HTERT RPE-1 (cell line): Measurements from ENCODE around the gene KTI12.
"Not testable (repeated sequence)": the region's sequence is repeated elsewhere in the genome, so short reads cannot be mapped to it uniquely, and the experiment has no call there.

ENCODE experiments used
- in situ Hi-C: fragments of 300-500 bp; cut with MboI; formaldehyde crosslinking; loops from 4 replicates; pipeline ENCODE4 v1.14.3; 2020; ENCODE audit warnings: low sequenced_read_pairs

KTI12 gene

GRCh38 chr1:52041551-52042185 lies 8.1 kb upstream of the KTI12 start:
- in situ Hi-C loops, result no loop called here

- in situ Hi-C loops, result no loop called here
Measured at GRCh38 chr1:52037909-52038308, 4.3 kb upstream of the KTI12 start.

DNA sequence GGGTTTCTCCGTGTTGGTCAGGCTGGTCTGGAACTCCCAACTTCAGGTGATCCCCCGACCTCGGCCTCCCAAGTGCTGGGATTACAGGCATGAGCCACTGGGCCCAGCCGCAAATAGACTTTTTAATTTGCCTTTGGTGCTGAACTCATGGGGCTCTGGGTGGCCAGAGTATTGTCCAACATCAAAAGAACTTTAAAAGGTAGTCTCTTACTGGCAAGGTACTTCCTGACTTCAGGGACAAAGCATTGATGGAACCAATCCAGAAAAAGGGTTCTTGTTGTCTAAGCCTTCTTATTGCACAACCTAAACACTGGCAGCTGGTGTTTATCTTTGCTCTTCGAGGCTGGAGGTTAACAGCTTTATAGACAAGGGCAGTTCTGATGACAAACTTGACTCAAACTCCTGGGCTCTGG lies 3.8 kb upstream of the KTI12 start:
- in situ Hi-C loops, result no loop called here

DNA sequence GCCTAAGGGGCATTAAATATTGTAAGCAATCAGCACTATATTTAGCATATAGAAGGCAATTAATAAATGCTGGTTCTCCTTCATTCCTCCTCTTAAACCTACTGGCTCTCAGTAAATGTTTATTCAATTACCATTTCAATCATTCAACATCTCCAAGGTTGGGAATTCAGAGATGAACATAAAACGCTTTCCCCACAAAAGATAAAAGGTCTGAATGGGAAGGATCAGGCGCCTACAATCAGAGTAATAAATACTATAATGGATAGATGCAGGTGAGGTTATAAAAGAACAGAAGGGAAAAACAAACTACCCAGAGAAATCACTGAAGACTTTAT lies 407 bp upstream of the KTI12 start:
- in situ Hi-C loops, result no loop called here

GRCh38 chr1:52032785-52033131 lies 852 bp downstream of the KTI12 start:
- in situ Hi-C loops, result no loop called here

DNA sequence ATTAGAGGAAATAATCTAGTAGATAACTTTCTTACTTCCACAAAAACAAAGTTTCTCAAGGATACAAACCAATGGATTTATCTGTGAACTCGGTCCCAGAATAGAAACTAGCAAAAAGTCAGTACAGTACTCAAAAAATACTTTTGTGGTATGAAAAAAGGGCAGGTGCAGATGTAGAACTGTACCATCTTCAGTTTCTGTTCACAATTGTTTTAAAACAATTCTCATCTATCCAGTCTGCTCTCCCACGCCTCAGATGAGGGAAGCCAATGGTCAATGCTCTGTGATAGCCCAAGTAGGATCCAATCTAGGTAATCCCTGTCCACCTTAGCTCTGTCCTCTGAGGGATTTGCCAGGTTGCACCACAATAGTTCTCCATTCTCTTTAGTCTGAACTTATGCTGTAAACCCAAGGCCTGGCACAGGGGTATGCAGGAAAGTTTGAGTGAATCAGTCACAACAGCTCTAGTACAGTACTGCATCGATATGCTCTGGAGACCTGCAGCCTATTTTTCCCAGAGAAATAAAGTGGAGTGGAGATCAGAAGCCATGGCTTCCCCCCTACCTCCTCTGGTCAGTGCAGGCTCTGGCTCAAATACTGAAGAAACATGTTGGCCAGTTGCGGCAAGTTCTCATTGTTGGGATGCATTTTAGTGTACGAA lies 1.4 kb downstream of the KTI12 start:
- in situ Hi-C loops, result no loop called here

DNA sequence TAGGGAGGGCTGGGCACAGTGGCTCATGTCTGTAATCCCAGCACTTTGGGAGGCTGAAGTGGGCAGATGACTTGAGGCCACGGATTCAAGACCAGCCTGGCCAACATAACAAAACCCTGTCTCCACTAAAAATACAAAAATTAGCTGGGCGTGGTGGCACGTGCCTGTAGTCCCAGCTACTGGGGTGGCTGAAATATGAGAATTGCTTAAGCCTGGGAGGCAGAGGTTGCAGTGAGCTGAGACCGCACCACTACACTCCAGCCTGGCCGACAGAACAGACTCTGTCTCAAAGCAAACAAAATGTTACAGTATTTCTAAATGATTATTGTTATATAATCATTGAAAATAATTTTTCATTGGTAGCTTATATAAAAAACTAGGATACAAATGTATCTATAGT lies 4.8 kb downstream of the KTI12 start:
- in situ Hi-C loops, result not testable (repeated sequence)

- in situ Hi-C loops, result no loop called here
Measured at GRCh38 chr1:52028328-52028727, 5.3 kb downstream of the KTI12 start.

- in situ Hi-C loops, result no loop called here
Measured at GRCh38 chr1:52026278-52026677, 7.3 kb downstream of the KTI12 start.

DNA sequence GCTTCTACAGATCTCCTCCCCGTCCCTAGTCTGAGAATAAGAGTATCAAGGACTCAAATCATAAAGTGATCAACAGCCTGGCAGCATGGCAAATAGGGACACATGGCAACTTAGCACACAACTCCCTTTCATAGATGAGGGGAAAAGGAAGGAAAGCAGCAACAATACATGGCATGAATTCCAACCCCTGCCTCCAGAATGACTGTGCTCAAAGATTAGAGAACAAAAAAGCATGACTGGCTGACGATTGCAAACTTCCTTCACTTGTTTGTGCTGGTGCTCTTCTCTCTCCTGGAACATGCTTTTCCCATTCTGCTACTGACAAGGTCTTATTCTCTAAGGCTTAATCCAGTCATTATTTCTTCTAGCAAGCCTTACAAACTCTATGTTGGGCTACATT lies 11.5 kb downstream of the KTI12 start:
- in situ Hi-C loops, result no loop called here

- in situ Hi-C loops, result no loop called here
Measured at GRCh38 chr1:52008071-52008809, 25.4 kb downstream of the KTI12 start.

GRCh38 chr1:52007215-52008002 lies 26.2 kb downstream of the KTI12 start:
- in situ Hi-C loops, result no loop called here

DNA sequence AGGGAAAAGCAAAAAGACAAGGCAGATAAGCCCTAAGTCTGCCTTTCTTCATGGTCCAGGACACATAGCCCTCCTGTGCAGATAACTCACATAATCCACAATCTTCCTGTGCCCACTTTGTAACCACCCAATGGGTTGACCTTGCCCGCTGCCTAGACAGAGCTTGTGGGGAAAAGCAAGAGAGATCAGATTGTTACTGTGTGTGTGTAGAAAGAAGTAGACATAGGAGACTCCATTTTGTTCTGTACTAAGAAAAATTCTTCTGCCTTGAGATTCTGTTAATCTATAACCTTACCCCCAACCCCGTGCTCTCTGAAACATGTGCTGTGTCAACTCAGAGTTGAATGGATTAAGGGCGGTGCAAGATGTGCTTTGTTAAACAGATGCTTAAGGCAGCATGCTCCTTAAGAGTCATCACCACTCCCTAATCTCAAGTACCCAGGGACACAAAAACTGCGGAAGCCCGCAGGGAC lies 27.5 kb downstream of the KTI12 start:
- in situ Hi-C loops, result not testable (repeated sequence)

DNA sequence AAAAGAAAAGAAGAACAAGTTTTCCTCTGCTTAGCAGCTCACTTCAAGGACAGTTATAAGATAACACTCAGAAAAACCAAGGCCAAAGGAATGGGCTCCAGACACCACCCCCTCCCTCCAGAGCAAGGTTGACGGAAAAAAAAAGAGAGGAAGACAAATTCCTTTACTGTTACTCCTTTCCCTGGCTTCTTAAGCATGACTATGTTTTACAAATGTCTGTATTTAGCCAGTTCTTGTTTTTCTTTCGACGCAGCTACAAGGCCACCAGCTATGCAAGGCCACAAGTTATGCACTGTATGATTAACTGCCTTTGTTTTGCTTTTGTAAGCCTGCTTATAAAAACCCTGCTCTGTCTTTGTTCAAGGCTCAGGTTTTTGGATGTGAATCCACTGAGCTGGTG lies 28.1 kb downstream of the KTI12 start:
- in situ Hi-C loops, result not testable (repeated sequence)

DNA sequence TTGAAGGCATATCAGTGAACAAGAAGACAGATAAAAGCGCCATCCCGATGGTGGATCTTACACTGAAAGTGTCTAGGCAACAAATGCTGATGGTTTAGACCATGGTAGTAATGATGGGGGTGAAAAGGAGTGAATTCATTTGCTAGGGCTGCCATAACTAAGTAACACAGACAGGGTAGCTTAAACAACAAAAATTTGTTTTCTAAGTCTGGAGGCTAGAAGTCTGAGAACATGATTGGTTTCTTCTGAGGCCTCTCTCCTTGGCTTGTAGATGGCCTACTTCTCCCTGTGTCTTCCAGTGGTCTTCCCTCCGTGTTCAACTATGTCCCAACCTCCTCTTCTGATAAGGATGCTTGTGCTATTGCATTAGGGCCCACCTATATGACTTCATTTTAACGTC lies 29.7 kb downstream of the KTI12 start:
- in situ Hi-C loops, result no loop called here

- in situ Hi-C loops, result no loop called here
Measured at GRCh38 chr1:52002038-52002917, 31.3 kb downstream of the KTI12 start.

- in situ Hi-C loops, result no loop called here
Measured at GRCh38 chr1:51998701-51999100, 34.9 kb downstream of the KTI12 start.

- in situ Hi-C loops, result no loop called here
Measured at GRCh38 chr1:51997974-51998382, 35.6 kb downstream of the KTI12 start.

DNA sequence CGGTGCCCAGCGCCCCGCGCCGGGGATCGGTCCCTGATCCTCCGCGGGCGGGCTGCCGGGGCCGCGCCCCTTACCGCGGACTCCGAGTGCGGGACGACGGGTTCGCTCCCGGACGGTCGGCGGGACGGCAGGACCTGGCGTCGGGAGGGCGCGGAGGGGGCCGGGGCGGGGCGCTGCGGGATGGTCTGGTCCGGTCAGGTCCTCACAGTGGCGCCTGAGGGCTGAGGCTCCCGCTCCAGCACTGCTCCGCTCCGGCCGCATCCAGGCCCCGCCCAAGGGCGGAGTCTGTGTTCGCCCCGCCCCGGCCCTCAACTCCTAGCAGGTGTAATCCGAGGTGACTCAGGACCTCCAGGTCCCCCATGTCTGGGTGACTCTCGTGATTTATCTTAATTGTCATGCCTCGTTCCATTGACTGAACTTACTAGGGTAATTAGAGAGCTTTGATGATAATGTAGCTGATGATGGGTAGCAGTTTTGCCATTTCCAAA lies 43.1 kb downstream of the KTI12 start, which contains the start of gene RAB3B:
RAB3B (minus strand) TSS at position 223 of the 488 bp plus-strand sequence. CDS start 13,583 bp downstream, outside the sequence.
- in situ Hi-C loops, result no loop called here
